CD14-positive monocyte (primary cell): ENCODE data around the gene IRF8. TPM values are rescaled to one million over a fixed set of nuclear protein-coding genes. Genes with fewer than 3 reads are reported as not detected.

Experiments used
- DNase-seq, 3 donors: peaks; one replicate each; pipeline ENCODE4 v3.0.0-alpha.2; 2011 to 2022
- H2AFZ ChIP-seq: 2 replicates; pipeline ENCODE4 v1.6.0; 2012; ENCODE audit warnings: mild to moderate bottlenecking, low read depth, low read length, inconsistent platforms; ENCODE audit not compliant: insufficient read depth, poor library complexity, severe bottlenecking
- H3K27ac ChIP-seq, 2 donors: 1 replicate in 1 of 2; 2 replicates in 1 of 2; pipeline ENCODE4 v1.5.1; 2012 to 2013; ENCODE audit warnings: low read length in 2 of 2, control low read depth in 1 of 2, inconsistent platforms in 1 of 2, low read depth in 1 of 2, mild to moderate bottlenecking in 1 of 2
- H3K27me3 ChIP-seq, 2 donors: one replicate each; pipeline versions ENCODE4 v1.6.0 to v1.6.1; 2011 to 2013; ENCODE audit warnings: low read length in 2 of 2; ENCODE audit not compliant: control insufficient read depth in 2 of 2, insufficient read depth in 2 of 2
- H3K36me3 ChIP-seq, 2 donors: replicated peaks in 1 of 2; 1 replicate in 1 of 2; 2 replicates in 1 of 2; pipeline versions ENCODE4 v1.5.1 to v1.6.1; 2012 to 2013; ENCODE audit warnings: low read length in 2 of 2, control low read depth in 1 of 2, inconsistent platforms in 1 of 2, mild to moderate bottlenecking in 1 of 2; ENCODE audit not compliant: insufficient read depth in 2 of 2, control insufficient read depth in 1 of 2
- H3K4me1 ChIP-seq, 2 donors: 1 replicate in 1 of 2; 2 replicates in 1 of 2; pipeline versions ENCODE4 v1.5.1 to v1.6.1; 2012 to 2013; ENCODE audit warnings: low read length in 2 of 2, control low read depth in 1 of 2, inconsistent platforms in 1 of 2, mild to moderate bottlenecking in 1 of 2, moderate library complexity in 1 of 2; ENCODE audit not compliant: insufficient read depth in 2 of 2, control insufficient read depth in 1 of 2
- H3K4me2 ChIP-seq: replicated peaks from 2 replicates; pipeline ENCODE3; 2012; ENCODE audit warnings: low read length, moderate library complexity, mild to moderate bottlenecking; ENCODE audit not compliant: poor library complexity, severe bottlenecking; ENCODE audit errors: extremely low read depth
- H3K4me3 ChIP-seq, 3 experiments: fragments of 200-600 bp in 1 of 3; sonication (generic) in 1 of 3; replicated peaks in 1 of 3; 1 replicate in 2 of 3; 2 replicates in 1 of 3; pipeline ENCODE4 v1.5.1; 2011 to 2013; ENCODE audit warnings: low read length in 3 of 3, mild to moderate bottlenecking in 3 of 3, control low read depth in 2 of 3, low read depth in 2 of 3, inconsistent platforms in 1 of 3, moderate library complexity in 1 of 3
- H3K79me2 ChIP-seq: 2 replicates; pipeline ENCODE4 v1.6.0; 2012; ENCODE audit warnings: mild to moderate bottlenecking, control low read depth, inconsistent platforms, low read length, moderate library complexity; ENCODE audit not compliant: insufficient read depth
- H3K9ac ChIP-seq: 2 replicates; pipeline ENCODE4 v1.6.0; 2017; ENCODE audit warnings: low read length, mild to moderate bottlenecking; ENCODE audit not compliant: insufficient read depth, poor library complexity, severe bottlenecking
- H3K9me3 ChIP-seq, 2 donors: replicated peaks in 1 of 2; 1 replicate in 1 of 2; 2 replicates in 1 of 2; pipeline versions ENCODE4 v1.5.1 to v1.6.1; 2012 to 2013; ENCODE audit warnings: low read length in 2 of 2, control low read depth in 1 of 2; ENCODE audit not compliant: control insufficient read depth in 1 of 2, insufficient read depth in 1 of 2
- H4K20me1 ChIP-seq: 2 replicates; pipeline ENCODE4 v1.6.0; 2012; ENCODE audit warnings: mild to moderate bottlenecking, low read length, control low read depth, moderate library complexity; ENCODE audit not compliant: insufficient read depth
- H3K27ac Mint-ChIP-seq, 7 donors: one replicate each; pipeline ENCODE4 v1.8.0; 2020; ENCODE audit warnings: mild to moderate bottlenecking in 7 of 7, mixed read lengths in 7 of 7, moderate library complexity in 6 of 7, inconsistent platforms in 2 of 7
- H3K27me3 Mint-ChIP-seq, 3 donors: one replicate each; pipeline ENCODE4 v1.8.0; 2021 to 2022; ENCODE audit warnings: low read depth in 3 of 3, mild to moderate bottlenecking in 3 of 3, mixed read lengths in 3 of 3, moderate library complexity in 3 of 3, inconsistent platforms in 1 of 3
- H3K36me3 Mint-ChIP-seq, 2 donors: one replicate each; pipeline ENCODE4 v1.8.0; 2020; ENCODE audit warnings: mixed read lengths in 2 of 2, inconsistent platforms in 1 of 2, mild to moderate bottlenecking in 1 of 2
- H3K4me1 Mint-ChIP-seq: one replicate; pipeline ENCODE4 v1.8.0; 2020; ENCODE audit warnings: mild to moderate bottlenecking, mixed read lengths
- H3K4me3 Mint-ChIP-seq, 2 donors: one replicate each; pipeline ENCODE4 v1.8.0; 2020; ENCODE audit warnings: mild to moderate bottlenecking in 2 of 2, mixed read lengths in 2 of 2, moderate library complexity in 1 of 2
- H3K9me3 Mint-ChIP-seq, 7 donors: one replicate each; pipeline ENCODE4 v1.8.0; 2020 to 2022; ENCODE audit warnings: mixed read lengths in 7 of 7, mild to moderate bottlenecking in 6 of 7, moderate library complexity in 6 of 7, inconsistent platforms in 2 of 7
- CTCF ChIP-seq: fragments of 200-600 bp; IDR thresholded peaks from one replicate; pipeline ENCODE4 v1.8.0; 2022; ENCODE audit warnings: antibody characterized with exemption, mild to moderate bottlenecking
- WGBS: methylation state at CpG from one replicate; pipeline ENCODE4 v1.1.5; 2013; ENCODE audit warnings: missing lambda C conversion rate; ENCODE audit not compliant: insufficient coverage; 5-methylcytosine and 5-hydroxymethylcytosine counted together
- intact Hi-C, 2 donors: fragments of 100-400 bp; cut with micrococcal nuclease; formaldehyde crosslinking; loops; one replicate each; pipeline versions ENCODE4 v1.15.0 to v1.15.1; 2023
- polyA minus RNA-seq: library from RNA; depleted of rRNA, polyadenylated mRNA; stranded (reverse); fragments of >200 nt; gene quantifications from 2 replicates; pipeline ENCODE4 v1.2.3, GENCODE V29; 2012
- polyA plus RNA-seq, 3 donors: library from polyadenylated mRNA; depleted of rRNA in 1 of 3; unstranded in 2 of 3; stranded (reverse) in 1 of 3; fragments of 300-500 nt in 2 of 3; fragments of >200 nt in 1 of 3; fragmentation: Illumina TruSeq in 2 of 3; gene quantifications; 1 replicate in 2 of 3; 2 replicates in 1 of 3; pipeline ENCODE4 v1.2.3, GENCODE V29; 2012 to 2021
- total RNA-seq, 12 experiments: library from RNA in 1 of 12; stranded (reverse) in 1 of 12; fragments of 120-200 nt in 1 of 12; gene quantifications; one replicate each; pipeline ENCODE4 v1.2.4 and lab custom pipeline; 2013 to 2026; ENCODE audit warnings: mixed read lengths in 6 of 12, inconsistent platforms in 1 of 12

The IRF8 gene
- 186 TPM for total RNA-seq (2013)
- 100 to 1,000 TPM; 157 to 187 (median 184) TPM for polyA plus RNA-seq
- 201 and 251 TPM in 2 replicates for polyA minus RNA-seq
- total RNA-seq (lab: John Stamatoyannopoulos, UW) = 90.7 to 489 (median 320) reads per million in 11 experiments

GRCh38 chr16:85898521-85899442 is at the start of gene IRF8:
IRF8 (plus strand) TSS chr16:85899162; CDS start chr16:85903016, 3,854 bp downstream.
- peaks cover 43% of the 10 kb centered on the region for H4K20me1 ChIP-seq
- peaks cover 50 to 59% of the 10 kb centered on the region in 2 donors for H3K4me1 ChIP-seq
- Mint-ChIP-seq H3K27me3 (no peaks in the 10 kb centered on the region), H3K27ac (peak within 1 kb of the TSS; percentile 92 to 97 (median 95)), H3K36me3 (peaks cover 27 to 30% of the 10 kb centered on the region in 2 donors), H3K4me1 (peaks cover 60% of the 10 kb centered on the region), H3K4me3 (peak within 1 kb of the TSS; percentile 91 to 96), H3K9me3 (no peaks in the 10 kb centered on the region)
- peak within 1 kb of the TSS; percentile 96 for H3K4me2 ChIP-seq
- WGBS = under 1% methylated on average over 100 of the region's 102 CpGs
- DNase-seq = peak; percentile 76 to 83 (median 81)
- H3K79me2 ChIP-seq = peaks cover 68% of the 10 kb centered on the region
- peak within 1 kb of the TSS; percentile 82 to 89 for H3K27ac ChIP-seq
- H3K9me3 ChIP-seq = no peaks in the 10 kb centered on the region
- intact Hi-C loops = loop anchor here in 1 of 2 donors (5.0 kb wide), 1 partner anchor 46 kb away; no protein-coding TSS in a partner anchor
- H3K27me3 ChIP-seq = no peaks in the 10 kb centered on the region
- no peak for TF ChIP-seq CTCF
- peak within 1 kb of the TSS; percentile 80 for H2AFZ ChIP-seq
- H3K36me3 ChIP-seq = peaks cover 4 to 14% of the 10 kb centered on the region in 2 donors
- H3K4me3 ChIP-seq = peak within 1 kb of the TSS; percentile 72 to 98 (median 97)
- peak within 1 kb of the TSS; percentile 79 for H3K9ac ChIP-seq

DNA sequence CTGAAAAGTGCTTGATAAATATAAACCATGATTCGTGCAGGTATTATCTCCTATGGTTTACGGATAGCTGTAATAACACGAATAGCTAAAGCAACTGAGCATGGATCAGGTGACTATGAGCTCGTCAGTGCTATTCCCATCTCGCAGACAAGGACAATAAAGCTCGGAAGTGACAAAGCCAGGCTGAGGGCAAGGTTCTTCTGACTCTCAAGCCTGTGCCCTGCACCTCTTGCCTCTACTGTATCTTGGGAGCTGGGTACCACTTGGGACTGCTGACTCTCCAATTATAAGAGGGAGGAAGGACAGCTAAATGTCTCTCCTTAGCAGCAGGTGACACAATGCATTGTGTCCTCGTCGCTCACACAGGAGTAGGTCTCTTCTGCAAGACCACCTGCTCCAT is 49.6 kb upstream of the IRF8 start:
- Mint-ChIP-seq H3K27me3 (peaks cover 0 to 3% (median 2%) of the 10 kb centered on the region in 3 donors), H3K9me3 (peaks cover 0 to 2% (median 0%) of the 10 kb centered on the region in 7 donors), H3K36me3 (peaks cover 0 to 3% of the 10 kb centered on the region in 2 donors), H3K4me1 (peaks cover 81% of the 10 kb centered on the region), H3K4me3 (no peak overlapping the region), H3K27ac (no peak overlapping the region)
- Histone ChIP-seq H2AFZ (no peak overlapping the region), H3K4me1 (peaks cover 74 to 75% of the 10 kb centered on the region in 2 donors), H3K27ac (no peak overlapping the region), H3K4me2 (no peak overlapping the region), H3K9me3 (no peaks in the 10 kb centered on the region), H3K4me3 (no peak overlapping the region), H3K9ac (no peak overlapping the region), H3K27me3 (no peaks in the 10 kb centered on the region), H3K79me2 (no peaks in the 10 kb centered on the region), H3K36me3 (no peaks in the 10 kb centered on the region), H4K20me1 (no peaks in the 10 kb centered on the region)
- WGBS = 98% methylated on average over 7 of the region's 8 CpGs
- TF ChIP-seq CTCF = no peak
- no peak for DNase-seq
- intact Hi-C loops = no loop called here
